GM12878 (cell line): Measurements from ENCODE around the gene HTRA3. TPM values are rescaled to one million over a fixed set of nuclear protein-coding genes. Genes with fewer than 3 reads are reported as not detected.

Experiments
- ATAC-seq: fragments of 200-7000 bp; cut with Tn5 transposase; 3 replicates; pipeline ENCODE4 v1.9.1; 2020; ENCODE audit warnings: mild to moderate bottlenecking, moderate library complexity
- BruUV-seq: library from RNA; stranded (reverse); fragments of 400-500 nt; replicated peaks from 2 replicates; lab custom pipeline; 2021; lab: Mats Ljungman, UMichigan
- CTCF ChIA-PET: fragments of 300-600 bp; sonication (Branson Sonifier 250); formaldehyde crosslinking; extraction: SDS; loops from one replicate; lab custom pipeline; 2021; ENCODE audit warnings: inconsistent platforms; lab: Yijun Ruan, JAX
- POLR2A ChIA-PET: fragments of 350-600 bp; formaldehyde crosslinking; extraction: SDS; loops from one replicate; lab custom pipeline; 2021; ENCODE audit warnings: inconsistent platforms; lab: Charles Lee
- RAD21 ChIA-PET: fragments of 300-600 bp; sonication (Branson Sonifier 250); formaldehyde crosslinking; loops from one replicate; lab custom pipeline; 2023; ENCODE audit warnings: antibody characterized with exemption; ENCODE audit not compliant: unreplicated experiment; lab: Charles Lee
- SMC1A ChIA-PET: fragments of 300-600 bp; sonication (Branson Sonifier 250); formaldehyde crosslinking; loops from one replicate; lab custom pipeline; 2023; ENCODE audit not compliant: unreplicated experiment, uncharacterized antibody; lab: Charles Lee
- DNase-seq: peaks from one replicate; pipeline ENCODE4 v3.0.0-alpha.2; 2011; ENCODE audit warnings: low read depth, low spot score
- FAIRE-seq: peaks from 3 replicates; lab custom pipeline; 2011; peaks lifted over from hg19 to GRCh38; lab: Jason Lieb, UNC
- H2AFZ ChIP-seq: 2 replicates; pipeline ENCODE4 v1.6.0; 2011; ENCODE audit warnings: low read depth, low read length, control low read depth; ENCODE audit not compliant: control insufficient read depth
- H3K27ac ChIP-seq: 2 replicates; pipeline ENCODE4 v1.5.1; 2011; ENCODE audit warnings: control low read depth; ENCODE audit not compliant: control insufficient read depth, insufficient read depth
- H3K27me3 ChIP-seq, 2 experiments: replicated peaks in 1 of 2; 2 replicates each; pipeline versions ENCODE4 v1.6.0 to v1.6.1; 2011; ENCODE audit warnings: low read length in 1 of 2; ENCODE audit not compliant: control insufficient read depth in 2 of 2, insufficient read depth in 2 of 2
- H3K36me3 ChIP-seq, 2 experiments: 2 replicates each; pipeline ENCODE4 v1.5.1; 2011; ENCODE audit warnings: low read length in 1 of 2; ENCODE audit not compliant: control insufficient read depth in 2 of 2, insufficient read depth in 2 of 2
- H3K4me1 ChIP-seq: 2 replicates; pipeline ENCODE4 v1.6.1; 2011; ENCODE audit warnings: mild to moderate bottlenecking, low read length, moderate library complexity, mixed read lengths; ENCODE audit not compliant: control insufficient read depth, insufficient read depth
- H3K4me2 ChIP-seq: 2 replicates; pipeline ENCODE4 v1.6.0; 2011; ENCODE audit warnings: control low read depth; ENCODE audit not compliant: control insufficient read depth, insufficient read depth
- H3K4me3 ChIP-seq: fragments of 200-600 bp; sonication (generic); 2 replicates; pipeline ENCODE4 v1.5.1; 2016
- H3K79me2 ChIP-seq: 2 replicates; pipeline ENCODE4 v1.6.0; 2011; ENCODE audit warnings: low read length; ENCODE audit not compliant: control insufficient read depth, insufficient read depth
- H3K9ac ChIP-seq: 2 replicates; pipeline ENCODE4 v1.8.0; 2011; ENCODE audit warnings: low read length, control low read depth, mixed read lengths; ENCODE audit not compliant: control insufficient read depth, insufficient read depth
- H3K9me3 ChIP-seq: replicated peaks from 3 replicates; pipeline ENCODE4 v1.5.1; 2011; ENCODE audit warnings: mild to moderate bottlenecking, low read length; ENCODE audit not compliant: control insufficient read depth, insufficient read depth
- H4K20me1 ChIP-seq: 2 replicates; pipeline ENCODE4 v1.6.0; 2011; ENCODE audit not compliant: control insufficient read depth, insufficient read depth
- ASH2L ChIP-seq: fragments of 300-600, 200-600 bp; sonication (generic); IDR thresholded peaks from 2 replicates; pipeline ENCODE4 v1.6.1; 2017; ENCODE audit warnings: low read depth, mild to moderate bottlenecking, borderline replicate concordance
- BACH1 ChIP-seq: fragments of 450-650 bp; IDR thresholded peaks from 2 replicates; pipeline ENCODE4 v1.6.1; 2017; ENCODE audit warnings: mild to moderate bottlenecking, borderline replicate concordance
- GABPA ChIP-seq: IDR thresholded peaks from 2 replicates; pipeline ENCODE4 v1.6.1; 2014; ENCODE audit warnings: antibody characterized with exemption, low read depth, mild to moderate bottlenecking, inconsistent platforms
- HCFC1 ChIP-seq: fragments of 150-350 bp; IDR thresholded peaks from 2 replicates; pipeline ENCODE4 v1.6.1; 2014; ENCODE audit warnings: low read length
- KDM1A ChIP-seq: fragments of 200-600 bp; sonication (generic); IDR thresholded peaks from 2 replicates; pipeline ENCODE4 v1.6.1; 2016; ENCODE audit warnings: borderline replicate concordance
- SIX5 ChIP-seq: IDR thresholded peaks from 2 replicates; pipeline ENCODE4 v1.6.1; 2011; ENCODE audit warnings: mild to moderate bottlenecking, low read depth, low read length, moderate library complexity; ENCODE audit not compliant: severe bottlenecking
- SMARCA5 ChIP-seq: fragments of 450-650 bp; IDR thresholded peaks from 2 replicates; pipeline ENCODE4 v1.6.1; 2017; ENCODE audit warnings: mild to moderate bottlenecking
- SPI1 ChIP-seq: IDR thresholded peaks from 2 replicates; pipeline ENCODE4 v1.6.1; 2011; ENCODE audit warnings: low read depth, mild to moderate bottlenecking, low read length, moderate library complexity, borderline replicate concordance; ENCODE audit not compliant: insufficient read depth
- SREBF1 ChIP-seq: IDR thresholded peaks from 2 replicates; pipeline ENCODE4 v1.6.1; 2012; ENCODE audit warnings: mild to moderate bottlenecking, low read length
- WGBS: methylation state at CpG from one replicate; pipeline ENCODE4 v1.1.6; 2016; ENCODE audit warnings: low lambda C conversion rate; ENCODE audit not compliant: insufficient replicate concordance, insufficient coverage; ENCODE audit errors: missing lambda C conversion rate; 5-methylcytosine and 5-hydroxymethylcytosine counted together
- in situ Hi-C: fragments of 300-500 bp; cut with MboI; formaldehyde crosslinking; loops from 9 replicates; pipeline ENCODE4 v1.14.3; 2018; ENCODE audit warnings: mixed read lengths
- intact Hi-C: fragments of 100-400 bp; cut with micrococcal nuclease; formaldehyde crosslinking; loops from one replicate; pipeline ENCODE4 v1.14.2; 2022; ENCODE audit not compliant: unreplicated experiment
- polyA plus RNA-seq, 11 experiments: library from polyadenylated mRNA; depleted of rRNA in 4 of 11; unstranded in 6 of 11; stranded (reverse) in 5 of 11; fragments of >200 nt; fragmentation: Nextera tagmentation in 4 of 11; fragmentation: Illumina TruSeq in 1 of 11; extraction: Ambion mirVana in 4 of 11; extraction: Trizol in 1 of 11; gene quantifications; 1 replicate in 1 of 11; 2 replicates in 10 of 11; pipeline versions ENCODE4 v1.2.1 to v1.2.3, GENCODE V29; 2011 to 2016; ENCODE audit warnings: inconsistent platforms in 2 of 11, missing spikeins in 2 of 11, low read depth in 1 of 11
- total RNA-seq, 4 experiments: library from RNA; depleted of rRNA in 3 of 4; stranded (reverse); fragments of >200 nt in 3 of 4; fragmentation: Illumina TruSeq in 1 of 4; extraction: Trizol in 1 of 4; gene quantifications; 2 replicates each; pipeline versions ENCODE4 v1.2.1 to v1.2.3, GENCODE V29; 2013 to 2021
- TF ChIP-seq, protein P1 (sequence below): fragments of 450-650 bp; IDR thresholded peaks from 2 replicates; pipeline ENCODE4 v1.6.1; 2017; ENCODE audit warnings: antibody characterized with exemption, mild to moderate bottlenecking, moderate library complexity
- TF ChIP-seq, protein P2 (sequence below): fragments of 450-650 bp; IDR thresholded peaks from 2 replicates; pipeline ENCODE4 v1.6.1; 2018; ENCODE audit warnings: borderline replicate concordance, mild to moderate bottlenecking; ENCODE audit not compliant: partially characterized antibody
- TF ChIP-seq, protein P3 (sequence below): fragments of 450-650 bp; conservative IDR thresholded peaks from 2 replicates; pipeline ENCODE4 v1.6.1; 2017; ENCODE audit warnings: mild to moderate bottlenecking, moderate library complexity

HTRA3 gene
- total and polyA plus RNA-seq, 10 of the 15 experiments (the other 5 are each of a cell fraction or from before 2014, with no cell fraction given), result 0.04 to 1.2 (median 0.08) TPM; not detected in 7

DNA sequence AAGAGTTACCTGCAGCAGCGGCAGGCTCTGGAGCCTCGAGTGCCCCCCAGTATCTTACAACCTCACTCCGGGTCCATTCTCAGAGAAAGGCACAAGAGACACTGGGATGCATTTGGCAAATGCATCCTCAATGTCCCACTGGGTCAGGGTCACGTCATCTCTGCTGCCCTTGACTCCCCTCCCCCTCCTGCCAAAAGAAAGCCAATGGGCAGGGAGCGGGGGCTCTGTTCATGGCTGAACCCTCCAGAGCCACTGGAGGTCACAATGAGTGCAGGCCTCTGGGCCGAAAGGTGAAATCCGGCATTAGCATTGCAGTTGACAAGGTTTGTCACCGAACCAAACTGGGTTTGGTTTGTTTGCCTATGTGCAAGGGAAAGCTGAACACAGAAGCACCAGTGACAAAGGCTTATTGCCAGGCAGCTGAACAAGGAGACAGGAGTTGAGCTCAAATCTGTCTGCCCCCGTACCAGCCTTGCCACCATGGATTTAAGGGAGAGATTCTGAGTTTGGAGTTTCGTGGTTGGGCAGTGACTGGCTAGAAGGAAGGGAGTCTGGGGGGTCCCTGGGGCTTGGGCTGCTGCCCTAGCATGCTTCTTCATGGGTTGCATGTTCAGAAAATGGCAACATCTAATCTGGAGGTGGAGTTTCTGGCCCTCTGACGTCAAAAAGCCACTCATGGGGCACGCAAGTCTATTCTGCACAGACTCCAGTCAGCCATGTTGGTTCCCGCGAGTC is 64.3 kb downstream of the HTRA3 start:
- WGBS, result 43% methylated on average over 14 of the region's 14 CpGs
- H3K4me2 ChIP-seq, result no peak overlapping the region
- intact Hi-C loops, result no loop called here
- TF ChIP-seq KDM1A (no peak), SPI1 (no peak), SIX5 (no peak), SREBF1 (no peak), SMARCA5 (no peak), ASH2L (no peak), GABPA (no peak), BACH1 (no peak), HCFC1 (no peak)
- TF ChIP-seq, protein P1, sequence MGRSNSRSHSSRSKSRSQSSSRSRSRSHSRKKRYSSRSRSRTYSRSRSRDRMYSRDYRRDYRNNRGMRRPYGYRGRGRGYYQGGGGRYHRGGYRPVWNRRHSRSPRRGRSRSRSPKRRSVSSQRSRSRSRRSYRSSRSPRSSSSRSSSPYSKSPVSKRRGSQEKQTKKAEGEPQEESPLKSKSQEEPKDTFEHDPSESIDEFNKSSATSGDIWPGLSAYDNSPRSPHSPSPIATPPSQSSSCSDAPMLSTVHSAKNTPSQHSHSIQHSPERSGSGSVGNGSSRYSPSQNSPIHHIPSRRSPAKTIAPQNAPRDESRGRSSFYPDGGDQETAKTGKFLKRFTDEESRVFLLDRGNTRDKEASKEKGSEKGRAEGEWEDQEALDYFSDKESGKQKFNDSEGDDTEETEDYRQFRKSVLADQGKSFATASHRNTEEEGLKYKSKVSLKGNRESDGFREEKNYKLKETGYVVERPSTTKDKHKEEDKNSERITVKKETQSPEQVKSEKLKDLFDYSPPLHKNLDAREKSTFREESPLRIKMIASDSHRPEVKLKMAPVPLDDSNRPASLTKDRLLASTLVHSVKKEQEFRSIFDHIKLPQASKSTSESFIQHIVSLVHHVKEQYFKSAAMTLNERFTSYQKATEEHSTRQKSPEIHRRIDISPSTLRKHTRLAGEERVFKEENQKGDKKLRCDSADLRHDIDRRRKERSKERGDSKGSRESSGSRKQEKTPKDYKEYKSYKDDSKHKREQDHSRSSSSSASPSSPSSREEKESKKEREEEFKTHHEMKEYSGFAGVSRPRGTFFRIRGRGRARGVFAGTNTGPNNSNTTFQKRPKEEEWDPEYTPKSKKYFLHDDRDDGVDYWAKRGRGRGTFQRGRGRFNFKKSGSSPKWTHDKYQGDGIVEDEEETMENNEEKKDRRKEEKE, result no peak
- TF ChIP-seq, protein P2, sequence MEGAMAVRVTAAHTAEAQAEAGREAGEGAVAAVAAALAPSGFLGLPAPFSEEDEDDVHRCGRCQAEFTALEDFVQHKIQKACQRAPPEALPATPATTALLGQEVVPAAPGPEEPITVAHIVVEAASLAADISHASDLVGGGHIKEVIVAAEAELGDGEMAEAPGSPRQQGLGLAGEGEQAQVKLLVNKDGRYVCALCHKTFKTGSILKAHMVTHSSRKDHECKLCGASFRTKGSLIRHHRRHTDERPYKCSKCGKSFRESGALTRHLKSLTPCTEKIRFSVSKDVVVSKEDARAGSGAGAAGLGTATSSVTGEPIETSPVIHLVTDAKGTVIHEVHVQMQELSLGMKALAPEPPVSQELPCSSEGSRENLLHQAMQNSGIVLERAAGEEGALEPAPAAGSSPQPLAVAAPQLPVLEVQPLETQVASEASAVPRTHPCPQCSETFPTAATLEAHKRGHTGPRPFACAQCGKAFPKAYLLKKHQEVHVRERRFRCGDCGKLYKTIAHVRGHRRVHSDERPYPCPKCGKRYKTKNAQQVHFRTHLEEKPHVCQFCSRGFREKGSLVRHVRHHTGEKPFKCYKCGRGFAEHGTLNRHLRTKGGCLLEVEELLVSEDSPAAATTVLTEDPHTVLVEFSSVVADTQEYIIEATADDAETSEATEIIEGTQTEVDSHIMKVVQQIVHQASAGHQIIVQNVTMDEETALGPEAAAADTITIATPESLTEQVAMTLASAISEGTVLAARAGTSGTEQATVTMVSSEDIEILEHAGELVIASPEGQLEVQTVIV, result no peak
- TF ChIP-seq, protein P3, sequence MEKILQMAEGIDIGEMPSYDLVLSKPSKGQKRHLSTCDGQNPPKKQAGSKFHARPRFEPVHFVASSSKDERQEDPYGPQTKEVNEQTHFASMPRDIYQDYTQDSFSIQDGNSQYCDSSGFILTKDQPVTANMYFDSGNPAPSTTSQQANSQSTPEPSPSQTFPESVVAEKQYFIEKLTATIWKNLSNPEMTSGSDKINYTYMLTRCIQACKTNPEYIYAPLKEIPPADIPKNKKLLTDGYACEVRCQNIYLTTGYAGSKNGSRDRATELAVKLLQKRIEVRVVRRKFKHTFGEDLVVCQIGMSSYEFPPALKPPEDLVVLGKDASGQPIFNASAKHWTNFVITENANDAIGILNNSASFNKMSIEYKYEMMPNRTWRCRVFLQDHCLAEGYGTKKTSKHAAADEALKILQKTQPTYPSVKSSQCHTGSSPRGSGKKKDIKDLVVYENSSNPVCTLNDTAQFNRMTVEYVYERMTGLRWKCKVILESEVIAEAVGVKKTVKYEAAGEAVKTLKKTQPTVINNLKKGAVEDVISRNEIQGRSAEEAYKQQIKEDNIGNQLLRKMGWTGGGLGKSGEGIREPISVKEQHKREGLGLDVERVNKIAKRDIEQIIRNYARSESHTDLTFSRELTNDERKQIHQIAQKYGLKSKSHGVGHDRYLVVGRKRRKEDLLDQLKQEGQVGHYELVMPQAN, result no peak
- DNase-seq (no peak), ATAC-seq (no peak), FAIRE-seq (no peak)
- no peak overlapping the region for H3K4me3 ChIP-seq
- ChIA-PET RAD21 (no interaction called here), POLR2A (no interaction called here), CTCF (no interaction called here), SMC1A (interaction anchor here (1.4 kb wide), 1 partner anchor 9 kb away, joined by 3 read pairs; no protein-coding TSS in a partner anchor)
- in situ Hi-C loops, result no loop called here
- H3K4me1 ChIP-seq, result no peaks in the 10 kb centered on the region
- H4K20me1 ChIP-seq, result no peaks in the 10 kb centered on the region
- H3K9me3 ChIP-seq, result no peaks in the 10 kb centered on the region; the same call in 1 of the 3 replicates
- 0 out of 4 replicates have a peak, but pooled peaks cover 0 to 3% of the 10 kb centered on the region in 2 experiments for H3K27me3 ChIP-seq
- H3K79me2 ChIP-seq, result no peaks in the 10 kb centered on the region
- no peaks in the 10 kb centered on the region for H3K36me3 ChIP-seq
- H3K9ac ChIP-seq, result no peak overlapping the region
- no peak overlapping the region for H3K27ac ChIP-seq
- BruUV-seq, result no TSS peak
- H2AFZ ChIP-seq, result no peak overlapping the region
